GM12878 (cell line): ENCODE data around the gene SHISA6. TPM values are rescaled to one million over a fixed set of nuclear protein-coding genes. Genes with fewer than 3 reads are reported as not detected.

Experiments used
- ATAC-seq: fragments of 200-7000 bp; cut with Tn5 transposase; 3 replicates; pipeline ENCODE4 v1.9.1; 2020; ENCODE audit warnings: mild to moderate bottlenecking, moderate library complexity
- BruUV-seq: library from RNA; stranded (reverse); fragments of 400-500 nt; replicated peaks from 2 replicates; lab custom pipeline; 2021; lab: Mats Ljungman, UMichigan
- CTCF ChIA-PET: fragments of 300-600 bp; sonication (Branson Sonifier 250); formaldehyde crosslinking; extraction: SDS; loops from one replicate; lab custom pipeline; 2021; ENCODE audit warnings: inconsistent platforms; lab: Yijun Ruan, JAX
- POLR2A ChIA-PET: fragments of 350-600 bp; formaldehyde crosslinking; extraction: SDS; loops from one replicate; lab custom pipeline; 2021; ENCODE audit warnings: inconsistent platforms; lab: Charles Lee
- RAD21 ChIA-PET: fragments of 300-600 bp; sonication (Branson Sonifier 250); formaldehyde crosslinking; loops from one replicate; lab custom pipeline; 2023; ENCODE audit warnings: antibody characterized with exemption; ENCODE audit not compliant: unreplicated experiment; lab: Charles Lee
- SMC1A ChIA-PET: fragments of 300-600 bp; sonication (Branson Sonifier 250); formaldehyde crosslinking; loops from one replicate; lab custom pipeline; 2023; ENCODE audit not compliant: unreplicated experiment, uncharacterized antibody; lab: Charles Lee
- DNase-seq: peaks from one replicate; pipeline ENCODE4 v3.0.0-alpha.2; 2011; ENCODE audit warnings: low read depth, low spot score
- FAIRE-seq: peaks from 3 replicates; lab custom pipeline; 2011; peaks lifted over from hg19 to GRCh38; lab: Jason Lieb, UNC
- H2AFZ ChIP-seq: 2 replicates; pipeline ENCODE4 v1.6.0; 2011; ENCODE audit warnings: low read depth, low read length, control low read depth; ENCODE audit not compliant: control insufficient read depth
- H3K27ac ChIP-seq: 2 replicates; pipeline ENCODE4 v1.5.1; 2011; ENCODE audit warnings: control low read depth; ENCODE audit not compliant: control insufficient read depth, insufficient read depth
- H3K27me3 ChIP-seq, 2 experiments: replicated peaks in 1 of 2; 2 replicates each; pipeline versions ENCODE4 v1.6.0 to v1.6.1; 2011; ENCODE audit warnings: low read length in 1 of 2; ENCODE audit not compliant: control insufficient read depth in 2 of 2, insufficient read depth in 2 of 2
- H3K36me3 ChIP-seq, 2 experiments: 2 replicates each; pipeline ENCODE4 v1.5.1; 2011; ENCODE audit warnings: low read length in 1 of 2; ENCODE audit not compliant: control insufficient read depth in 2 of 2, insufficient read depth in 2 of 2
- H3K4me1 ChIP-seq: 2 replicates; pipeline ENCODE4 v1.6.1; 2011; ENCODE audit warnings: mild to moderate bottlenecking, low read length, moderate library complexity, mixed read lengths; ENCODE audit not compliant: control insufficient read depth, insufficient read depth
- H3K4me2 ChIP-seq: 2 replicates; pipeline ENCODE4 v1.6.0; 2011; ENCODE audit warnings: control low read depth; ENCODE audit not compliant: control insufficient read depth, insufficient read depth
- H3K4me3 ChIP-seq: fragments of 200-600 bp; sonication (generic); 2 replicates; pipeline ENCODE4 v1.5.1; 2016
- H3K79me2 ChIP-seq: 2 replicates; pipeline ENCODE4 v1.6.0; 2011; ENCODE audit warnings: low read length; ENCODE audit not compliant: control insufficient read depth, insufficient read depth
- H3K9ac ChIP-seq: 2 replicates; pipeline ENCODE4 v1.8.0; 2011; ENCODE audit warnings: low read length, control low read depth, mixed read lengths; ENCODE audit not compliant: control insufficient read depth, insufficient read depth
- H3K9me3 ChIP-seq: replicated peaks from 3 replicates; pipeline ENCODE4 v1.5.1; 2011; ENCODE audit warnings: mild to moderate bottlenecking, low read length; ENCODE audit not compliant: control insufficient read depth, insufficient read depth
- H4K20me1 ChIP-seq: 2 replicates; pipeline ENCODE4 v1.6.0; 2011; ENCODE audit not compliant: control insufficient read depth, insufficient read depth
- BCL11A ChIP-seq: IDR thresholded peaks from 2 replicates; pipeline ENCODE4 v1.6.1; 2011; ENCODE audit warnings: low read depth, low read length
- BCLAF1 ChIP-seq: fragments of 450-650 bp; IDR thresholded peaks from 2 replicates; pipeline ENCODE4 v1.6.1; 2017; ENCODE audit warnings: antibody characterized with exemption, mild to moderate bottlenecking, moderate library complexity
- EGR1 ChIP-seq, 2 experiments: IDR thresholded peaks; 1 replicate in 1 of 2; 2 replicates in 1 of 2; pipeline ENCODE4 v1.6.1; 2011 to 2012; ENCODE audit warnings: low read depth in 2 of 2, low read length in 2 of 2, borderline replicate concordance in 1 of 2, mild to moderate bottlenecking in 1 of 2, moderate library complexity in 1 of 2
- GATAD2B ChIP-seq: fragments of 450-650 bp; conservative IDR thresholded peaks from 2 replicates; pipeline ENCODE4 v1.6.1; 2017; ENCODE audit warnings: low read depth, mild to moderate bottlenecking, moderate library complexity
- JUNB ChIP-seq: IDR thresholded peaks from 2 replicates; pipeline ENCODE4 v1.6.1; 2016; ENCODE audit warnings: antibody characterized with exemption, mild to moderate bottlenecking
- MXI1 ChIP-seq: fragments of 150-350 bp; IDR thresholded peaks from 2 replicates; pipeline ENCODE4 v1.6.1; 2011; ENCODE audit warnings: low read depth, mild to moderate bottlenecking, inconsistent platforms, low read length, improper control_type of control experiment
- PAX5 ChIP-seq: IDR thresholded peaks from 2 replicates; pipeline ENCODE4 v1.6.1; 2011; ENCODE audit warnings: low read depth, low read length, borderline replicate concordance
- SREBF1 ChIP-seq: IDR thresholded peaks from 2 replicates; pipeline ENCODE4 v1.6.1; 2012; ENCODE audit warnings: mild to moderate bottlenecking, low read length
- SREBF2 ChIP-seq: IDR thresholded peaks from 2 replicates; pipeline ENCODE4 v1.6.1; 2012; ENCODE audit warnings: mild to moderate bottlenecking, low read length
- TARDBP ChIP-seq: IDR thresholded peaks from 2 replicates; pipeline ENCODE4 v1.6.1; 2016; ENCODE audit warnings: borderline replicate concordance
- ZNF217 ChIP-seq: fragments of 450-650 bp; IDR thresholded peaks from 2 replicates; pipeline ENCODE4 v1.6.1; 2017; ENCODE audit warnings: antibody characterized with exemption, mild to moderate bottlenecking
- ZNF24 ChIP-seq: fragments of 450-650 bp; IDR thresholded peaks from 2 replicates; pipeline ENCODE4 v1.6.1; 2017; ENCODE audit warnings: antibody characterized with exemption, mild to moderate bottlenecking
- ZNF622 ChIP-seq: fragments of 450-650 bp; IDR thresholded peaks from 2 replicates; pipeline ENCODE4 v1.6.1; 2017; ENCODE audit warnings: mild to moderate bottlenecking, inconsistent platforms
- ZZZ3 ChIP-seq: IDR thresholded peaks from 2 replicates; pipeline ENCODE4 v1.6.1; 2011; ENCODE audit warnings: low read depth; ENCODE audit not compliant: control insufficient read depth, insufficient read length
- WGBS: methylation state at CpG from one replicate; pipeline ENCODE4 v1.1.6; 2016; ENCODE audit warnings: low lambda C conversion rate; ENCODE audit not compliant: insufficient replicate concordance, insufficient coverage; ENCODE audit errors: missing lambda C conversion rate; 5-methylcytosine and 5-hydroxymethylcytosine counted together
- in situ Hi-C: fragments of 300-500 bp; cut with MboI; formaldehyde crosslinking; loops from 9 replicates; pipeline ENCODE4 v1.14.3; 2018; ENCODE audit warnings: mixed read lengths
- intact Hi-C: fragments of 100-400 bp; cut with micrococcal nuclease; formaldehyde crosslinking; loops from one replicate; pipeline ENCODE4 v1.14.2; 2022; ENCODE audit not compliant: unreplicated experiment
- polyA plus RNA-seq, 11 experiments: library from polyadenylated mRNA; depleted of rRNA in 4 of 11; unstranded in 6 of 11; stranded (reverse) in 5 of 11; fragments of >200 nt; fragmentation: Nextera tagmentation in 4 of 11; fragmentation: Illumina TruSeq in 1 of 11; extraction: Ambion mirVana in 4 of 11; extraction: Trizol in 1 of 11; gene quantifications; 1 replicate in 1 of 11; 2 replicates in 10 of 11; pipeline versions ENCODE4 v1.2.1 to v1.2.3, GENCODE V29; 2011 to 2016; ENCODE audit warnings: inconsistent platforms in 2 of 11, missing spikeins in 2 of 11, low read depth in 1 of 11
- total RNA-seq, 4 experiments: library from RNA; depleted of rRNA in 3 of 4; stranded (reverse); fragments of >200 nt in 3 of 4; fragmentation: Illumina TruSeq in 1 of 4; extraction: Trizol in 1 of 4; gene quantifications; 2 replicates each; pipeline versions ENCODE4 v1.2.1 to v1.2.3, GENCODE V29; 2013 to 2021

The SHISA6 gene
- total and polyA plus RNA-seq, 10 of the 15 experiments (the other 5 are each of a cell fraction or from before 2014, with no cell fraction given) = not detected

- intact Hi-C loops = no loop called here
- WGBS = 6% methylated on average over 15 of the region's 15 CpGs
- Histone ChIP-seq H3K4me3 (no peak overlapping the region), H3K4me1 (no peaks in the 10 kb centered on the region), H3K27me3 (no peaks in the 10 kb centered on the region), H3K79me2 (no peaks in the 10 kb centered on the region), H4K20me1 (no peaks in the 10 kb centered on the region), H3K36me3 (no peaks in the 10 kb centered on the region), H3K9ac (no peak overlapping the region), H3K9me3 (no peaks in the 10 kb centered on the region; the same call in 2 of the 3 replicates), H3K27ac (no peak overlapping the region), H3K4me2 (no peak overlapping the region), H2AFZ (no peak overlapping the region)
- RAD21 ChIA-PET = no interaction called here
- POLR2A ChIA-PET = no interaction called here
- CTCF ChIA-PET = interaction anchor here (1.2 kb wide), 1 partner anchor 19 kb away, joined by 3 read pairs; no protein-coding TSS in a partner anchor
- TF ChIP-seq BCL11A (no peak), SREBF2 (no peak), ZNF622 (no peak)
- ATAC-seq = no peak
- SMC1A ChIA-PET = no interaction called here
- DNase-seq = no peak
- FAIRE-seq = no peak
- no TSS peak for BruUV-seq
- in situ Hi-C loops = loop anchor here (25.0 kb wide), 4 partner anchors 266 to 1484 kb away; no protein-coding TSS in a partner anchor
Observed at GRCh38 chr17:11278186-11278991, 37.4 kb downstream of the SHISA6 start.

- Histone ChIP-seq H3K36me3 (no peaks in the 10 kb centered on the region), H3K27me3 (no peaks in the 10 kb centered on the region), H3K27ac (no peak overlapping the region), H3K9me3 (no peaks in the 10 kb centered on the region), H3K79me2 (no peaks in the 10 kb centered on the region), H2AFZ (no peak overlapping the region), H4K20me1 (no peaks in the 10 kb centered on the region), H3K9ac (no peak overlapping the region), H3K4me1 (no peaks in the 10 kb centered on the region), H3K4me3 (no peak overlapping the region), H3K4me2 (no peak overlapping the region)
- POLR2A ChIA-PET = no interaction called here
- TF ChIP-seq TARDBP (no peak), JUNB (no peak), BCLAF1 (no peak), ZNF24 (no peak), SREBF1 (no peak), MXI1 (no peak), ZNF217 (no peak), PAX5 (no peak), ZZZ3 (no peak), GATAD2B (no peak), EGR1 (IDR thresholded peaks at IDR 0.05; ENCODE audit: borderline replicate concordance in 1 of 2, low read depth in 2 of 2, low read length in 2 of 2) (no peak)
- in situ Hi-C loops (loop anchor here (25.0 kb wide), 4 partner anchors 267 to 1483 kb away; no protein-coding TSS in a partner anchor), intact Hi-C loops (no loop called here)
- DNase-seq = no peak
- CTCF ChIA-PET = interaction anchor here (1.2 kb wide), 1 partner anchor 19 kb away, joined by 3 read pairs; no protein-coding TSS in a partner anchor
- RAD21 ChIA-PET = no interaction called here
- ATAC-seq = no peak
- no TSS peak for BruUV-seq
- SMC1A ChIA-PET = no interaction called here
- no peak for FAIRE-seq
- 0% methylated on average over 3 of the region's 3 CpGs for WGBS
Observed at GRCh38 chr17:11278992-11279270, 37.9 kb downstream of the SHISA6 start.
